ENCODE results near the gene PYROXD2. TPM values are rescaled to one million over a fixed set of nuclear protein-coding genes. Genes with fewer than 3 reads are reported as not detected.

PYROXD2 gene
- total RNA-seq, 1 experiment from 2014 or later = 2.2 TPM

DNA sequence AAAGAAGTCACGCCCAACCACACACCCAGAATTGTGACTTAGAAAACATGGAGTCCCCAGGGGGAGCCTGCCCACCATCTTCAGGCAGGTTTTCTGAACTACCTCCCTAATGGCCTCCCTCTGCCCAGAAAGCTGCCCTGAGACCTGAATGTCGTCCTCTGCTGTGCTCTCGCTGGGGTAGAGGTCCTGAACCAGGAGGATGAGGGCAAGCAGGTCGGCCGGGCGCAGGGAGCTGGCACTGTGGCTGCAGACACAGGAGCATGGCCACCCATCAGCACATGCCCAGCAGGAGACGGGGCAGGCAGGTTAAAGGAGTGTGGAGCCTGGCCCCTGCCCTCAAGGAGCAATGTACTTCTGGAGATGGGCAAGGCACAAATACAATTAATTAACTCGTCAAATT, 15.4 kb upstream of the PYROXD2 start:
- H3K4me1 ChIP-seq = no peaks in the 10 kb centered on the region
- no peak for DNase-seq
- Mint-ChIP-seq H3K4me3 (ENCODE audit: unreplicated experiment) (no peak overlapping the region), H3K9me3 (ENCODE audit: unreplicated experiment) (no peaks in the 10 kb centered on the region), H3K36me3 (ENCODE audit: insufficient read depth, unreplicated experiment) (peaks cover 9% of the 10 kb centered on the region), H3K27ac (ENCODE audit: unreplicated experiment) (no peak overlapping the region), H3K27me3 (ENCODE audit: insufficient read depth, unreplicated experiment) (no peaks in the 10 kb centered on the region), H3K4me1 (ENCODE audit: low read depth, unreplicated experiment) (no peaks in the 10 kb centered on the region)
- BruUV-seq (replicated peaks) = no TSS peak
- intact Hi-C loops (cut with micrococcal nuclease; ENCODE audit: unreplicated experiment) = no loop called here
- TF ChIP-seq, protein P1, sequence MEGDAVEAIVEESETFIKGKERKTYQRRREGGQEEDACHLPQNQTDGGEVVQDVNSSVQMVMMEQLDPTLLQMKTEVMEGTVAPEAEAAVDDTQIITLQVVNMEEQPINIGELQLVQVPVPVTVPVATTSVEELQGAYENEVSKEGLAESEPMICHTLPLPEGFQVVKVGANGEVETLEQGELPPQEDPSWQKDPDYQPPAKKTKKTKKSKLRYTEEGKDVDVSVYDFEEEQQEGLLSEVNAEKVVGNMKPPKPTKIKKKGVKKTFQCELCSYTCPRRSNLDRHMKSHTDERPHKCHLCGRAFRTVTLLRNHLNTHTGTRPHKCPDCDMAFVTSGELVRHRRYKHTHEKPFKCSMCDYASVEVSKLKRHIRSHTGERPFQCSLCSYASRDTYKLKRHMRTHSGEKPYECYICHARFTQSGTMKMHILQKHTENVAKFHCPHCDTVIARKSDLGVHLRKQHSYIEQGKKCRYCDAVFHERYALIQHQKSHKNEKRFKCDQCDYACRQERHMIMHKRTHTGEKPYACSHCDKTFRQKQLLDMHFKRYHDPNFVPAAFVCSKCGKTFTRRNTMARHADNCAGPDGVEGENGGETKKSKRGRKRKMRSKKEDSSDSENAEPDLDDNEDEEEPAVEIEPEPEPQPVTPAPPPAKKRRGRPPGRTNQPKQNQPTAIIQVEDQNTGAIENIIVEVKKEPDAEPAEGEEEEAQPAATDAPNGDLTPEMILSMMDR (IDR thresholded peaks at IDR 0.05; ENCODE audit: insufficient read depth in 1 of 2, low read depth in 1 of 2, low read length in 1 of 2, severe bottlenecking in 1 of 2, unreplicated experiment in 1 of 2) = no peak
- no peak overlapping the region for H3K4me3 ChIP-seq (ENCODE audit: low read depth, low read length)
- ChIA-PET POLR2A (no interaction called here), CTCF (no interaction called here)
- H3K27me3 ChIP-seq (replicated peaks; ENCODE audit: control insufficient read depth, insufficient read depth, low read length) = no peaks in the 10 kb centered on the region
- no peaks in the 10 kb centered on the region for H3K9me3 ChIP-seq
- peaks cover 1% of the 10 kb centered on the region for H3K36me3 ChIP-seq (ENCODE audit: control insufficient read depth, insufficient read depth, low read length)

DNA sequence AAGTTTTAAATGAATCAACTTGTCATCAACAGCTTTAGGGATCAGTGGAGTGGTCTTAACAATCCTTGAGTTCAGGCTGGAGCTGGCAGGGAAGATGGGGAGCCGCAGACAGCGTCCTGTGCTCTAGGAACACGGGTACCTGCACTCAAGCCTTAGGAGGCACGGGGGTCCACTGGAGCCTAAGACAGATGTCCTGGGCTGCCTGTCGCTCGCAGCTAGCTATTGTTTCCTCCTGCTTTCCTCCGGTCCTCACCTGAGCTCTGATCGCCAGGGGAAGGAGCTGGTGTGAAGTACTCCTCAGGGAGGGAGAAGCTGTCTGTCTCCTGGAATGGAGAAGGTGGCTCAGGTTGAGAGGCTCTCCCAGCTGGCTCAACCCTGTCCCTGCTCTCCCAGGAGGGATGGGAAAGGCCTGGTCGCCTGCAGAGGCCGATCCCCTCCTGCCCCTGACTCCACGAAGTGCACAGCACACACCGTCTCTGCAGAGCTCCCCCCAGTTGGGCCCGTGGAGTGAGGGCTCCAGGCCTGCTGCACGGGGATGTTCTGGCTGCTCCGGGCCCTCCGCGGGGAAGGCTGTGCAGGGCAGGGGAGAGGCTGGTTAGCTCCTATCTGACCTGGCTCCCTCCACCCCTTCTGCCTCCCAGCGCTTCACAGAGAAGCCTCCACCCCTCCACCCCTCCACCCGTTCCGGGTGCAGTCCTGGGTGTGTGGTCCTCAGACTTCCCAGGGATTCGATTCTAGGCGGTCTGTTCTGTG, 14.5 kb upstream of the PYROXD2 start:
- no peaks in the 10 kb centered on the region for H3K27me3 ChIP-seq (replicated peaks; ENCODE audit: control insufficient read depth, insufficient read depth, low read length)
- no peaks in the 10 kb centered on the region for H3K27me3 Mint-ChIP-seq (ENCODE audit: insufficient read depth, unreplicated experiment)
- CTCF ChIA-PET = no interaction called here
- H3K4me1 Mint-ChIP-seq (ENCODE audit: low read depth, unreplicated experiment) = no peaks in the 10 kb centered on the region
- no peak for DNase-seq
- H3K4me3 Mint-ChIP-seq (ENCODE audit: unreplicated experiment) = no peak overlapping the region
- no peaks in the 10 kb centered on the region for H3K9me3 Mint-ChIP-seq (ENCODE audit: unreplicated experiment)
- no peaks in the 10 kb centered on the region for H3K4me1 ChIP-seq
- BruUV-seq (replicated peaks) = no TSS peak
- H3K36me3 ChIP-seq (ENCODE audit: control insufficient read depth, insufficient read depth, low read length) = peaks cover 1% of the 10 kb centered on the region
- POLR2A ChIA-PET = no interaction called here
- no peaks in the 10 kb centered on the region for H3K9me3 ChIP-seq
- no peak overlapping the region for H3K4me3 ChIP-seq (ENCODE audit: low read depth, low read length)
- intact Hi-C loops (cut with micrococcal nuclease; ENCODE audit: unreplicated experiment) = no loop called here
- no peak overlapping the region for H3K27ac Mint-ChIP-seq (ENCODE audit: unreplicated experiment)
- TF ChIP-seq, protein P1 (IDR thresholded peaks at IDR 0.05; ENCODE audit: insufficient read depth in 1 of 2, low read depth in 1 of 2, low read length in 1 of 2, severe bottlenecking in 1 of 2, unreplicated experiment in 1 of 2) = no peak
- peaks cover 9% of the 10 kb centered on the region for H3K36me3 Mint-ChIP-seq (ENCODE audit: insufficient read depth, unreplicated experiment)

DNA sequence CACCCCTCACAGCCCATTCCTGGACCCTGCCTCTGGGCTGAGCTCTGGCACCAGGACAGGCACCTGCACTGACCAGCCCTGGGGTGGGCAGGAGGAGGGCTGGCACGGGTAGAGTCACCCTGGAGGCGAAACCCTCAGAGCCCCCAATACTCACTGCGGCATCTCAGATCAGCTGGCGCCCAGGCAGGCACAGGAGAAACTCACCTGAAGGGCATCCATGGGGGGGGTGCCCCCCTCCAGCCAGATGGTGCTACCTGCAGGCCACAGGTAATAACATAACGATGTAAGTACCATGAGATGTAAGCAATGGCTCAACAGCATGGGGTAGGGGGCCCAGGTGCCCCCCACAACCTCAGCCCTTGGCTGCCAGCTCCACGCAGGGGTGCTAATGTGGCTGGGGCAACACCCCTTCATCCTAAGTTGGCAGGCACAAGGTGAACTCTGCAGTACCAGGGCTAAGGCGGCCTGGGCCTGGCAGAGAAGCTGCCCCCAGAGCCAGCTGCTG, 12.1 kb upstream of the PYROXD2 start:
- no peak overlapping the region for H3K4me3 ChIP-seq (ENCODE audit: low read depth, low read length)
- H3K4me3 Mint-ChIP-seq (ENCODE audit: unreplicated experiment) = no peak overlapping the region
- H3K27ac Mint-ChIP-seq (ENCODE audit: unreplicated experiment) = no peak overlapping the region
- no peak for DNase-seq
- ChIA-PET CTCF (no interaction called here), POLR2A (no interaction called here)
- H3K9me3 ChIP-seq = no peaks in the 10 kb centered on the region
- H3K4me1 Mint-ChIP-seq (ENCODE audit: low read depth, unreplicated experiment) = no peaks in the 10 kb centered on the region
- no peaks in the 10 kb centered on the region for H3K27me3 Mint-ChIP-seq (ENCODE audit: insufficient read depth, unreplicated experiment)
- TF ChIP-seq, protein P1 (IDR thresholded peaks at IDR 0.05; ENCODE audit: insufficient read depth in 1 of 2, low read depth in 1 of 2, low read length in 1 of 2, severe bottlenecking in 1 of 2, unreplicated experiment in 1 of 2) = no peak
- peaks cover 9% of the 10 kb centered on the region for H3K36me3 Mint-ChIP-seq (ENCODE audit: insufficient read depth, unreplicated experiment)
- no peaks in the 10 kb centered on the region for H3K27me3 ChIP-seq (replicated peaks; ENCODE audit: control insufficient read depth, insufficient read depth, low read length)
- no TSS peak for BruUV-seq (replicated peaks)
- intact Hi-C loops (cut with micrococcal nuclease; ENCODE audit: unreplicated experiment) = no loop called here
- no peaks in the 10 kb centered on the region for H3K4me1 ChIP-seq
- no peaks in the 10 kb centered on the region for H3K9me3 Mint-ChIP-seq (ENCODE audit: unreplicated experiment)
- no peaks in the 10 kb centered on the region; the same call in none of the 2 replicates for H3K36me3 ChIP-seq (ENCODE audit: control insufficient read depth, insufficient read depth, low read length)

All from Caco-2 (cell line).